DND-41 (cell line): ENCODE results near the gene CNDP2.

ENCODE experiments used
- CTCF ChIP-seq: IDR thresholded peaks from 2 replicates; pipeline ENCODE4 v1.5.1; 2012; ENCODE audit warnings: borderline replicate concordance, low read length, moderate library complexity, mild to moderate bottlenecking; ENCODE audit not compliant: poor library complexity, severe bottlenecking; ENCODE audit errors: extremely low read depth
- EZH2 ChIP-seq: IDR thresholded peaks from 3 replicates; pipeline ENCODE4 v1.6.1; 2012; ENCODE audit warnings: borderline replicate concordance, low read depth, mild to moderate bottlenecking, moderate library complexity, low read length, inconsistent platforms; ENCODE audit not compliant: severe bottlenecking

GRCh38 chr18:74562775-74563174 is 66.6 kb downstream of the CNDP2 start:
- TF ChIP-seq CTCF (no peak), EZH2 (no peak)
